ENCODE results near the gene ITGB1BP1. TPM values are rescaled to one million over a fixed set of nuclear protein-coding genes. Genes with fewer than 3 reads are reported as not detected.

The ITGB1BP1 gene
- total RNA-seq, 4 donors from 2014 or later = 22.8 to 46.2 (median 29.2) TPM

- no peaks in the 10 kb centered on the region for H3K4me1 ChIP-seq
- TF ChIP-seq POLR2A (IDR thresholded peaks at IDR 0.05) (no peak), CTCF (IDR thresholded peaks at IDR 0.05) (no peak)
- H3K27ac ChIP-seq = no peak overlapping the region
- H3K36me3 ChIP-seq = peaks cover 0 to 44% (median 0%) of the 10 kb centered on the region in 3 donors
- H3K9me3 ChIP-seq = no peaks in the 10 kb centered on the region
- no peak overlapping the region for H3K4me3 ChIP-seq
- no peak for DNase-seq
- no peaks in the 10 kb centered on the region for H3K27me3 ChIP-seq
Observed at GRCh38 chr2:9412781-9413180, 10.5 kb downstream of the ITGB1BP1 start.

GRCh38 chr2:9410108-9410507 lies 13.2 kb downstream of the ITGB1BP1 start:
- Histone ChIP-seq H3K4me1 (no peaks in the 10 kb centered on the region), H3K27ac (no peak overlapping the region)

GRCh38 chr2:9408641-9409151 lies 14.6 kb downstream of the ITGB1BP1 start:
- peaks cover 0 to 50% (median 0%) of the 10 kb centered on the region in 3 donors for H3K36me3 ChIP-seq
- H3K27me3 ChIP-seq = no peaks in the 10 kb centered on the region
- no peak for DNase-seq
- no peak overlapping the region for H3K27ac ChIP-seq
- H3K9me3 ChIP-seq = no peaks in the 10 kb centered on the region
- no peaks in the 10 kb centered on the region for H3K4me1 ChIP-seq
- no peak overlapping the region for H3K4me3 ChIP-seq
- no peak for TF ChIP-seq POLR2A (IDR thresholded peaks at IDR 0.05)
- no peak for TF ChIP-seq CTCF (IDR thresholded peaks at IDR 0.05)

More at GRCh38 chr2:9410108-9410507, 13.2 kb downstream of the ITGB1BP1 start:
- TF ChIP-seq POLR2A (IDR thresholded peaks at IDR 0.05) = no peak
- no peak for TF ChIP-seq CTCF (IDR thresholded peaks at IDR 0.05)
- no peak overlapping the region for H3K4me3 ChIP-seq
- no peaks in the 10 kb centered on the region for H3K27me3 ChIP-seq
- peaks cover 0 to 50% (median 0%) of the 10 kb centered on the region in 3 donors for H3K36me3 ChIP-seq
- no peaks in the 10 kb centered on the region for H3K9me3 ChIP-seq
- DNase-seq = no peak

- peaks cover 0 to 44% (median 0%) of the 10 kb centered on the region in 3 donors for H3K36me3 ChIP-seq
- H3K27me3 ChIP-seq = no peaks in the 10 kb centered on the region
- no peak overlapping the region for H3K27ac ChIP-seq
- TF ChIP-seq CTCF (IDR thresholded peaks at IDR 0.05) (no peak), POLR2A (IDR thresholded peaks at IDR 0.05) (no peak)
- H3K4me1 ChIP-seq = no peaks in the 10 kb centered on the region
- H3K9me3 ChIP-seq = no peaks in the 10 kb centered on the region
- no peak for DNase-seq
- no peak overlapping the region for H3K4me3 ChIP-seq
Observed at GRCh38 chr2:9407363-9407811, 15.9 kb downstream of the ITGB1BP1 start.

- H3K9me3 ChIP-seq = no peaks in the 10 kb centered on the region
- TF ChIP-seq CTCF (IDR thresholded peaks at IDR 0.05) = no peak
- no peak for TF ChIP-seq POLR2A (IDR thresholded peaks at IDR 0.05)
- H3K36me3 ChIP-seq = peaks cover 0 to 46% (median 0%) of the 10 kb centered on the region in 3 donors
- no peaks in the 10 kb centered on the region for H3K4me1 ChIP-seq
- H3K27ac ChIP-seq = no peak overlapping the region
- no peaks in the 10 kb centered on the region for H3K27me3 ChIP-seq
- H3K4me3 ChIP-seq = no peak overlapping the region
- DNase-seq = no peak
Observed at GRCh38 chr2:9406529-9407362, 16.6 kb downstream of the ITGB1BP1 start.

Measured in Peyer's patch (tissue), 4 donors.